Measurements from ENCODE around the gene CDKN2A.

DNA sequence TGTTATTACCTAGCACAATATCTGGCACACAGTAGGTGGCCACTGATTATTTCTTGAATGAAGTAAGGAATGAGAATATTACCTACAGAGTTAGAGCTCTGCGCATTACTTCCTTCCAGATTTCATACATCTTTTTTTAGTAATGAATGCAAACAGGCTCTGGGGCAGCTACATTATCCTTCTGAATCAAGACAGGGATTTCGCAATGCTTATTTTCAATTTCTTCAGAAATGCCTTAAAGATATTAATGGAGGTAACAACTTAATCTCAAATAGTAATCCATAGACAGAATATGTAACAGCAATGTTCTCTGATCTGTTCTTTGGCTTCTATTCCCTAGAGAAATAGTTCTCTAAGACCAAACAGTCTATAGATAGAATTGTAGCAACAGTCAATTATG is 32.6 kb downstream of the CDKN2A start:
- TF ChIP-seq, protein P1, sequence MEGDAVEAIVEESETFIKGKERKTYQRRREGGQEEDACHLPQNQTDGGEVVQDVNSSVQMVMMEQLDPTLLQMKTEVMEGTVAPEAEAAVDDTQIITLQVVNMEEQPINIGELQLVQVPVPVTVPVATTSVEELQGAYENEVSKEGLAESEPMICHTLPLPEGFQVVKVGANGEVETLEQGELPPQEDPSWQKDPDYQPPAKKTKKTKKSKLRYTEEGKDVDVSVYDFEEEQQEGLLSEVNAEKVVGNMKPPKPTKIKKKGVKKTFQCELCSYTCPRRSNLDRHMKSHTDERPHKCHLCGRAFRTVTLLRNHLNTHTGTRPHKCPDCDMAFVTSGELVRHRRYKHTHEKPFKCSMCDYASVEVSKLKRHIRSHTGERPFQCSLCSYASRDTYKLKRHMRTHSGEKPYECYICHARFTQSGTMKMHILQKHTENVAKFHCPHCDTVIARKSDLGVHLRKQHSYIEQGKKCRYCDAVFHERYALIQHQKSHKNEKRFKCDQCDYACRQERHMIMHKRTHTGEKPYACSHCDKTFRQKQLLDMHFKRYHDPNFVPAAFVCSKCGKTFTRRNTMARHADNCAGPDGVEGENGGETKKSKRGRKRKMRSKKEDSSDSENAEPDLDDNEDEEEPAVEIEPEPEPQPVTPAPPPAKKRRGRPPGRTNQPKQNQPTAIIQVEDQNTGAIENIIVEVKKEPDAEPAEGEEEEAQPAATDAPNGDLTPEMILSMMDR (IDR thresholded peaks at IDR 0.05; ENCODE audit: poor library complexity, severe bottlenecking) = no peak
- TF ChIP-seq POLR2AphosphoS5 (IDR thresholded peaks at IDR 0.05) (no peak), RAD21 (conservative IDR thresholded peaks at IDR 0.05) (no peak), EP300 (conservative IDR thresholded peaks at IDR 0.05; ENCODE audit: poor library complexity, severe bottlenecking) (no peak), SMC3 (conservative IDR thresholded peaks at IDR 0.05; ENCODE audit: poor library complexity) (no peak)

Data from neural cell (in vitro differentiated cells).